HFF-Myc (cell line): Measurements from ENCODE around the gene APOO.

ENCODE experiments used
- DNase-seq: peaks from one replicate; pipeline ENCODE4 v3.0.0-alpha.2; 2011; ENCODE audit warnings: low read depth; ENCODE audit errors: extremely low read depth
- H3K4me3 ChIP-seq: replicated peaks from 2 replicates; pipeline ENCODE4 v1.5.1; 2011; ENCODE audit warnings: low read depth, mild to moderate bottlenecking, control low read depth, low read length
- CTCF ChIP-seq: IDR thresholded peaks from 2 replicates; pipeline ENCODE4 v1.5.1; 2012; ENCODE audit warnings: mild to moderate bottlenecking, low read depth, low read length, control low read depth; ENCODE audit errors: missing control alignments

Gene APOO

GRCh38 chrX:23930894-23931604, 23.3 kb upstream of the APOO start:
- DNase-seq: no peak
- no peak overlapping the region for H3K4me3 ChIP-seq
- TF ChIP-seq CTCF: no peak

GRCh38 chrX:23926015-23926414, 18.3 kb upstream of the APOO start:
- DNase-seq: no peak
- TF ChIP-seq CTCF: no peak
- no peak overlapping the region for H3K4me3 ChIP-seq

- DNase-seq: no peak
- TF ChIP-seq CTCF: no peak
- H3K4me3 ChIP-seq: no peak overlapping the region
These were observed 12.1 kb upstream of the APOO start for GRCh38 chrX:23919706-23920320.

- H3K4me3 ChIP-seq: no peak overlapping the region
- no peak for DNase-seq
- no peak for TF ChIP-seq CTCF
These were observed 11.4 kb upstream of the APOO start for GRCh38 chrX:23919148-23919547.

GRCh38 chrX:23911126-23911835, 3.5 kb upstream of the APOO start:
- H3K4me3 ChIP-seq: no peak overlapping the region
- DNase-seq: no peak
- no peak for TF ChIP-seq CTCF

GRCh38 chrX:23908219-23909004, 674 bp upstream of the APOO start:
- H3K4me3 ChIP-seq: peak overlapping the region; percentile 65; the same call in 1 of the 2 replicates
- no peak for DNase-seq
- TF ChIP-seq CTCF: peak; percentile 19
